ENCODE results near the gene EML2.

EML2 gene

GRCh38 chr19:45601115-45601514, 38.1 kb downstream of the EML2 start:
- no peak for TF ChIP-seq CTCF (IDR thresholded peaks at IDR 0.05; ENCODE audit: insufficient read depth, missing control alignments)
- DNase-seq (ENCODE audit: insufficient read length, low spot score): no peak
- FAIRE-seq: no peak

- no peak for FAIRE-seq
- TF ChIP-seq CTCF (IDR thresholded peaks at IDR 0.05; ENCODE audit: insufficient read depth, missing control alignments): no peak
- DNase-seq (ENCODE audit: insufficient read length, low spot score): no peak
Observed at GRCh38 chr19:45600340-45600885, 38.8 kb downstream of the EML2 start.

GRCh38 chr19:45599286-45599685, 39.9 kb downstream of the EML2 start:
- no peak for FAIRE-seq
- no peak for DNase-seq (ENCODE audit: insufficient read length, low spot score)
- no peak for TF ChIP-seq CTCF (IDR thresholded peaks at IDR 0.05; ENCODE audit: insufficient read depth, missing control alignments)

- no peak for FAIRE-seq
- DNase-seq (ENCODE audit: insufficient read length, low spot score): no peak
- no peak for TF ChIP-seq CTCF (IDR thresholded peaks at IDR 0.05; ENCODE audit: insufficient read depth, missing control alignments)
Observed at GRCh38 chr19:45598267-45599001, 40.8 kb downstream of the EML2 start.

- DNase-seq (ENCODE audit: insufficient read length, low spot score): no peak
- no peak for FAIRE-seq
- no peak for TF ChIP-seq CTCF (IDR thresholded peaks at IDR 0.05; ENCODE audit: insufficient read depth, missing control alignments)
Observed at GRCh38 chr19:45597425-45598111, 41.6 kb downstream of the EML2 start.

- FAIRE-seq: no peak
- no peak for DNase-seq (ENCODE audit: insufficient read length, low spot score)
- no peak for TF ChIP-seq CTCF (IDR thresholded peaks at IDR 0.05; ENCODE audit: insufficient read depth, missing control alignments)
Observed at GRCh38 chr19:45595814-45596213, 43.4 kb downstream of the EML2 start.

- TF ChIP-seq CTCF (IDR thresholded peaks at IDR 0.05; ENCODE audit: insufficient read depth, missing control alignments): no peak
- DNase-seq (ENCODE audit: insufficient read length, low spot score): no peak
- no peak for FAIRE-seq
Observed at GRCh38 chr19:45593520-45593919, 45.7 kb downstream of the EML2 start.

Data from D721Med (cell line).